ENCODE data around the gene HMCN1.

DNA sequence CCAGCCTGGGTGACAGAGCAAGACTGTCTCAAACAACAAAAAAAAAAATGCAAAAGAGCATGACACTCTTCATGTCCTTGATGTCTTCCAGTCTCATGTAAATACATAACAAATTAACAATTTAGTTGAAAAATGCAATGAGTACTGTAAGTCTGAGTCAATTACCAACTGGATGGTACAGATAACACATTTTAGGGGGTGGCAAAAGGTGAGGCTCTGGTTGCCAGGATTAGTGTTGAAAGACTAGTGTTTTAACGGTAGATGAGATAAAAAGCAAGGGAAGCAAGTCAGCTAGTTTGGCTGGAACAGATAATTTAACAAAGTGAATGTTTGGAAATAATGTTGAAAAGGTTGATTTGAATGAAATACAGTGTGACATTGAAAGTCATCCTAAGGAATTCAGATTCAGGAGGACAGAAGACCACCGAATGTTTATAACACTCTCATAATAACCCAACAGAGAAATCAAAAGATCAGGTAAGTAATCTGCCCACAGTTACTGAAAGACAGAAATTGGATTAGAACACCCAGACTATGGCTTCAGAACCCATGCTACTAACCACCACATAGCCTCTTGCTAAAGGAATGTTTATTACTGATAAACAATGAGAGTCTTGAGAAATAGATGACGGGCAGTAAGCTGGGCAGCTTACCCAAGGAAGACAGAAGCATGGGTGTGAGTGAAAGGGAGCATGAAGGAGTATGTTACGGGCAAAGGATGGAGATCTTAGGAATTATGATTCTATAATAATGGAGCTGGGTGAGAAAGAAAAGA, 312.4 kb downstream of the HMCN1 start:
- TF ChIP-seq CTCF (IDR thresholded peaks at IDR 0.05) (no peak), POLR2A (IDR thresholded peaks at IDR 0.05) (no peak)

Measured in adrenal gland (tissue), 5 donors.